GM19468 (cell line): Measurements from ENCODE around the gene RETREG3.
"Not testable (repeated sequence)": the region's sequence is repeated elsewhere in the genome, so short reads cannot be mapped to it uniquely, and the experiment has no call there.

ENCODE experiments used
- ATAC-seq: cut with Tn5 transposase; IDR thresholded peaks from one replicate; pipeline ENCODE4 v1.9.1; 2021; ENCODE audit warnings: mild to moderate bottlenecking, moderate library complexity, moderate number of reproducible peaks; ENCODE audit not compliant: unreplicated experiment; ENCODE audit errors: extremely low read depth

Gene RETREG3

DNA sequence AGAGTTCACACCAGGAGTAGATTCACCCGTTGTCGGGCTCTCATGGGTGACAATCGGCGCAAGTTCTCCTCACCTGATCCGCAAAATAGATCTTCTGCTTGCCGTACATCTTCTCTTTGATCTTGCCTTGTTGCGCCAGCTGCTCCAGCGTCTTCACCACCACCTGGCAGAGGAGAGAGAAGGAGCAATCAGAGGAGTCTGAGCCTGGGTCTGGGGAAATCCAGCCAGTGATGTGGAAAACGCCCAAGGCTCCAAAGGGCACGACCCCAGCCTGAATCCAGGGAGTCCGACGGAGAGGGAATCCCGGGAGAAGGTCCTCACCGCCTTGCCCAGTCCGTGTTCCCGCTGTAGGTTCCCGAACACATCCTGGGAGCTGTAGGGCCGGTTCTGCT is 32.0 kb downstream of the RETREG3 start:
- no peak for ATAC-seq

DNA sequence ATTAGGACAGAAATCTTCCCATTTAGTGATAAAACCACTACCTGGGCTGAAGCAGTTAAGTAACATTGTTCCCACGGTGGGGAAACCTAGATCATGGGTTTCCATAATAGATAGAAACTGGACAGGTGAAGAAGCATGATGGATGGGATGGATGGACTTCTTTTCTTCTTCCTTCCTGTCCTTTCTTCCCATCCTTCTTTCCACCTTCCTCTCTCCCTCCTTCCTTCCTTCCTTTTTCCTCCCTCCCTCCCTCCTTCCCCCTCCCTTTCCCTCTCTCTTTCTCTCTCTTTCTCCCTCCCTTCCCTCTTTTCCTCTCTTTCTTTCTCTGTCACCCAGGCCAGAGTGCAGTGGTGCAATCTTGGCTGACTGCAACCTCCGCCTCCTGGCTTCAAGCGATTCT is 34.7 kb downstream of the RETREG3 start:
- ATAC-seq, result no peak

DNA sequence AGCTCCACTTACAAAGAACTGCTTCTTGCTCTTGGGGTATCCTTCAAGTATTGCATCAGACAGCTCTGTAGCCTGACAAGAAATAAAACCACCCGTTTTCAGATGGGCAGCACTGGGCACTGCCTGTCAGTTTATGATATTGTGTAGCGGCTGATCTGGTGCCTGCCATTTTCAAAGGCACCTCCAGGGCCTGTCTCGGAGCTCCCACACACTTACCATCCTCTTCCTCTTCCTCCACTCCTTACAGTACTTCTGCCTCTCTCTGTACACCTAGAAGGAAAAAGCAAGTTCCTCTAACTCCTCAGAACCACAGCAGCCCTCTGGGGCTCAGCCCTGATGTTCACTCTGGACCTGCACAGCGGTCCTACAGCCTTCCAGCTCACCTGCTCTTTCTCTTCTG is 36.1 kb downstream of the RETREG3 start:
- ATAC-seq, result no peak

DNA sequence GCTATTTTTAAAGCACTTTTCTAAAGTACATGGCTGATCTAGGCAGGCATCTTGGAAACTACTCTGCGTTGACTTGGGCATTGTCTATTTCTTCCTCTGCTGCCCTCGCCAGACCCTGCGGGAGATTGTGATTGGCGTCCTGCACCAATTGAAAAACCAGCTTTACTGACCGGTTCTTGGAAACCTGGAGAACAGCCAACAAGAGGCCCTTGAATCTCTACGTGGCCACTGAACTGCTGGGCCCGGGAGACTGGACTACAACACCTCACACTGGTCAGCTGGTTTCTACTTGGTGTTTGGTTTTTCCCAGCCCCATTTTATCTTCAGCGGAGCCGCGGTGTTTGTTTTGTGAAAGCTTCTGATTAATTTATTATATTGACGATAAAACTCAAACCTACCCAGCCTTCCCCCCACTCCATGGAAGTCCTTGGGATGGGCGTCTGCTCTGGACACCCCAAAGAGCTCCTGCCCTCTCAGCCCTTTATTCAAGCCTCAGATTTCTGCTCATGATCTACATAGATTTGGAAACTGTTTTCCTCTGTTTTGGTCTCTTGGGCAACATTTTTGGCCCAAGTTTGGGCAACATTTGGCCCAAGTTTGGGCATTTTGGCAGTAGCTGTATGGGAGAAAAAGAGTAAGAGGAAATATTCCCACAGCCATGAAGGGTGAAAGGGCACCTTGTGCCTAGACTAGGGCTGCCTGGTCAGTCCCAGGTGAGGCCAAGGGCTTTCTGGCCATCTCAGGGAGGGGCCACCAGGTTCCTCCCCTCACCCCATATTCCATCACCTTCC is 37.5 kb downstream of the RETREG3 start:
- ATAC-seq, result no peak

DNA sequence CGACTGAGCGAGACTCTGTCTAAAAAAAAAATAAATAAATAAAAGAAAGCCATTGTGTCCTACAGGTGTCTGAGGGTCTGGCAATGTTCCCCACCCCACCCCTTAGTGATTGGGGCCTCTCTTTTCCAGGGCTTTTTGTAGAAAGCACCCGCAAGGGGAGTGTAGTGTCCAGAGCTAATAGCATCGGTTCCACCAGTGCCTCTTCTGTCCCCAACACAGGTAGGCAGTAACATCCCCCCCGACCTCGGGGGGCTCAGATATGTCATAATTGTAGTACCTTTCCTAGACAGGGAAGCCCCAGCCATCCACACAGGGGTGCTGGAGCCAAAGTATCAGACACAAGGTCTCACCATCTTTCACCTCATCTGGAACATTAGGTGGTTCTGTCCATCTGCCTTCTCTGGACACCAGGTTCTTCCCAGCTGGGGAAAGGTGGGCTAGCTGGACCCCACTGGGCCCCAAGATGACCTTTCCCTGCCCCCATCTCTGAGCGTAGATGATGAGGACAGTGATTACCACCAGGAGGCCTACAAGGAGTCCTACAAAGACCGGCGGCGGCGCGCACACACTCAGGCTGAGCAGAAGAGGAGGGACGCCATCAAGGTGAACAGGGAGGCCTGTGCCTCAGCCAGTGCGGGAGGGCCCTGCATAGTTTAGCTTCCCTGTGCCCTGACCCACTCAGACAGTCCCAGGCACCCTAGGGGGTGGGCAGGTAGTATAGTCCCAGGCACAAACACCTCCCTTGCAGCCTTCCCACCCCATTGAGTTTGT is 40.6 kb downstream of the RETREG3 start:
- no peak for ATAC-seq

DNA sequence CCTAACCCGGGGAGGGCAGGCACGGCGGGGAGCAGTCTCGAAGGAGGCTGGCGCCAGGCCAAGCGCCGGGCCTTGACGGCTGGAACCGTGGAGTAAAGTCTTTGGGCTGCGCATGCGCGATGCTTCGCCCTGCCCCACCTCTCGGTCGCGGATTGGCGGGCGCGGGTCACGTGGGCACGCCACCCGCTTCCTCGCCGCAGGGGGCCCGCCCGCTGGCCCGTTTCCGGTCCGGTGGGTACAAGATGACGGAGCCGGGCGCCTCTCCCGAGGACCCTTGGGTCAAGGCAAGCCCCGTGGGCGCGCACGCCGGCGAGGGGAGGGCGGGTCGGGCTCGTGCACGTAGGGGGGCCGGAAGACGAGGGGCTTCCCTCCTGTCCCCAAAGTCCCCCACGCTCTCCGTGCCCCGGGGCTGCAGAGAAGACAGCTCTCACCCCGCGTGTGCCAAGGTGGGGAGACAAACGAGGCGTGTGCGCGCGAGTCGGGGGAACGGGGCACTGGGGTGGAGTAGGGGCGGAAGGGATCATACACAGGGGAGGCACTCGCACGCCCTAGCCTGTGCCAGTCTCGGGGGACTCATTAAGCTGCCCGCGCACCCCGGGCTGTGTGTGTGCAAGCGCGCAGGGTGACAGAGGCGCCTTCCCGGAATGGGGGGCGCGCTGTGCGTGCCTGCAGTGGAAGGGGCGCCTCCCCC is 42.1 kb downstream of the RETREG3 start, which contains the start of gene MLX:
Gene MLX (plus strand): TSS at position 218 of the 691 bp plus-strand sequence. CDS start 25 bp downstream, at position 243.
- peak; percentile 19 for ATAC-seq

DNA sequence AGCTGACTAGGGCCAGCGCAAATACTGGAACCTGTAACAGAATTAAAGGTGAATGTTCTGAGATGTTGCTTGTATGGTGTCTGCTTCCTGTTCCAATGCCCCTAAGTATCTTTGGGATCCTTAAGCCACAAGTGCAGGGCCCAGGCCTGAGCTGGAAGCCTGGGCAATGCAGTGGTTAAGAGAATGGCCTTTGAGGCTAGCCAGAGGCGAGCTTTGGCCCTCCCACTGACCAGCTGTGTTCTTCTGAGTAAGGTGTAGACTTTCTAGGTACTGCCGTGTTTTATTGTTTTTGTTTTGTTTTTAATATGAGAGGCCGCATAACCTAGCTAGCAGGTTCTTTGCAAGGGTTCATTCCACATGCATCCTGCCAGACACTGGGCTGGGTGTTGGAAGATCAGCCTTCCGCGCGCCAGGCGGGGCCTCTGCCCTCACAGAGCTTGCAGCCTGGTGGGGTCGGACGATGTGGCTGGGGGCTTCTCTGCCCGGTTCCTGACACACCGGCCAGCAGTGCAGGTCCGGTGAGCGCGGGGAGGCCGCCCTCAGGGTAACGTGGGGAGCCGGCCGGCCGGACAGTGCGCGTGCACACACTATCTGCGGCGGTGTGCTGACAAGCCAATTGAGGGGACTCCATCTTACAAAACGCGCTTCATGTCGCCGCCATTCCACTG is 42.8 kb downstream of the RETREG3 start:
- ATAC-seq, result no peak

DNA sequence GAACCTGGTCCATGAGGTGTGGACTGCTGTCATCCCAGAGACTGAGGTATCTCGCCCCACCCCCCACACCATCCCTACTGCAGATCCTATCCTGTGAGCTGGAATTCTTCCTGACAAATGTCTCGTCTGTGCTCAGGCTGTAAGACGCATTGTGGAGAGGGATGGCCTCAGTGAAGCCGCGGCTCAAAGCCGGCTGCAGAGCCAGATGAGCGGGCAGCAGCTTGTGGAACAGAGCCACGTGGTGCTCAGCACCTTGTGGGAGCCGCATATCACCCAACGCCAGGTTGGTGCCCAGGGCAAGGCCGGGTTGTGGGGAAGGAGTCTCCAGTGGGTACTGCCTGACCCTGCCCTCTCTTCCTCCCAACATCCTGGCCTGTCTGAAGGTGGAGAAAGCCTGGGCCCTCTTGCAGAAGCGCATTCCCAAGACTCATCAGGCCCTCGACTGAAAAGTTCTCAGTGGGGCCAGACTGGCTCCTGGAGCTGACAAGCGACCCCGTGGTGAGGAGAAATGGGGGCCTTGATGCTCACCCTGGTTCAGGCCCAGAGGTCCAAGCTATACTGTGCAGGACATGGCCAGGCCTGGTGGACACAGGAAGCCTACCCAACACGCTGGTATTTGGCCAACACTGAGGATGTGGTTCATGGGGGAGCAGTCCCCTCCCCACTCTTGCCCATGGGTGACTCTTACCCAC is 43.5 kb downstream of the RETREG3 start:
- ATAC-seq, result no peak

DNA sequence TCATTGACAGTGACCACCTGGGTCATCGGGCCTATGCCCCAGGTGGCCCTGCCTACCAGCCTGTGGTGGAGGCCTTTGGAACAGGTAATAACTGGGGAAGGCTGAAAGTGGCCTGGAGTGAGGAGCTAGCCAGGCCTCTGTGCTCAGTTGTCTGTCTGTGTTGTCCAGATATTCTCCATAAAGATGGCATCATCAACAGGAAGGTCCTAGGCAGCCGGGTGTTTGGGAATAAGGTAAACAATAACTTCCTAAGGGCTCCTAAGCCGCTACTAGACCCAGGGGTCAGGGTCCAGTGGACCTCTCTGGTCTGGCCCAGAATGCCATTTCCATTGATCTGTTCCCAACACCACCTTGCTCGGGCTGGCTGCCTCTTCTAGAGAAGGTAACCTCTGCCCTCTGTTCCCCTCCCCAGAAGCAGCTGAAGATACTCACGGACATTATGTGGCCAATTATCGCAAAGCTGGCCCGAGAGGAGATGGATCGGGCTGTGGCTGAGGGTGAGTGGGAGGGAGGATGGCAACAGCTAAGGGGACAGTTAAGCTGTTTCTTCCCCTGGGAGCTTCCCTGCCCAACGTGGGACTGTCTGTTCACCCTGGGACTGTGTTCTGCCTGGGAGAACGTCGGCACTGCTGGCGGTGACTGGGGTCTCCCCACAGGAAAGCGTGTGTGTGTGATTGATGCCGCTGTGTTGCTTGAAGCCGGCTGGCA is 44.2 kb downstream of the RETREG3 start:
- no peak for ATAC-seq

DNA sequence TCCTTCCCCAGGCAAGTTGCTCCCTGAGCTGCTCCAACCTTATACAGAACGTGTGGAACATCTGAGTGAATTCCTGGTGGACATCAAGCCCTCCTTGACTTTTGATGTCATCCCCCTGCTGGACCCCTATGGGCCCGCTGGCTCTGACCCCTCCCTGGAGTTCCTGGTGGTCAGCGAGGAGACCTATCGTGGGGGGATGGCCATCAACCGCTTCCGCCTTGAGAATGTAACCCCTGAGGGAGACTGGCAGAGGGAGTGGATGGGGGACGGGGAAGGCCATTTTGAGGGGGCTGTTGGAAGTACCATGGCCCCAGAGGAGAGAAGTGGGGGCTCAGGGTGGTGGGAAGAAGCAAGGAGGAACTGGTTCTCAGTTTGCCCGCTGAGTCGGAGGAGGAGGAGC is 45.2 kb downstream of the RETREG3 start:
- ATAC-seq, result no peak

DNA sequence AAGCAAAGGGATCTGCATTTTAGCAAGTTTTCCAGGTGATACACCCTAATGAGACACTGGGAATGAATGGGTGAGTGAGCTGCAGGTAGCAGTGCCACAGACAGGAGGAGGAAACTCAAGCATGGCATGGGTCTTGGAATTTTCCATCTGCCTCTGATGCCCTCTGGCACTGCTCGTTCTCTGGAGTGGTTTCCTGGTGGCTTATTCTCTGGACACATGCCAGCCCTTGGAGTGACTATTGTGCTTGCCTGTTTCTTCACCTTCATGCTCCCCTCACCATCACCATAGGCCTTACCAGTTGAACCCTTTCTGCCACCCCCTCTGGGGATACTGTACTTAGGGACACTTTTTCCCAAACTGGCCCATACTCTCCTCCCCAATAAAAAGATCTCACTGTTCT is 45.6 kb downstream of the RETREG3 start:
- no peak for ATAC-seq

DNA sequence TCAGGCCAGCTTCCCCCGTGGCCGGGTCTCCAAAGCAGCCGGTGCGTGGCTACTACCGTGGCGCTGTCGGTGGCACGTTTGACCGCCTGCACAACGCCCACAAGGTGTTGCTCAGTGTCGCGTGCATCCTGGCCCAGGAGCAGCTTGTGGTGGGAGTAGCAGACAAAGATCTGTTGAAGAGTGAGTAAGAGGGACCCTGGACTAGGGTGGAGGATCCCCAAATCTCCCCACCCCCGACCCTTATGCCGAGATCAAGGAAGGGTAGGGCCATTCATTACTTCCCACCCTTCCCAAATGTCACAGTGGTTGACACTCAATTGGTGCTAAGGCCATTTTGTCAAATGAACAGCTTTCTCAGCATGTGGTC is 46.0 kb downstream of the RETREG3 start:
- ATAC-seq, result no peak

DNA sequence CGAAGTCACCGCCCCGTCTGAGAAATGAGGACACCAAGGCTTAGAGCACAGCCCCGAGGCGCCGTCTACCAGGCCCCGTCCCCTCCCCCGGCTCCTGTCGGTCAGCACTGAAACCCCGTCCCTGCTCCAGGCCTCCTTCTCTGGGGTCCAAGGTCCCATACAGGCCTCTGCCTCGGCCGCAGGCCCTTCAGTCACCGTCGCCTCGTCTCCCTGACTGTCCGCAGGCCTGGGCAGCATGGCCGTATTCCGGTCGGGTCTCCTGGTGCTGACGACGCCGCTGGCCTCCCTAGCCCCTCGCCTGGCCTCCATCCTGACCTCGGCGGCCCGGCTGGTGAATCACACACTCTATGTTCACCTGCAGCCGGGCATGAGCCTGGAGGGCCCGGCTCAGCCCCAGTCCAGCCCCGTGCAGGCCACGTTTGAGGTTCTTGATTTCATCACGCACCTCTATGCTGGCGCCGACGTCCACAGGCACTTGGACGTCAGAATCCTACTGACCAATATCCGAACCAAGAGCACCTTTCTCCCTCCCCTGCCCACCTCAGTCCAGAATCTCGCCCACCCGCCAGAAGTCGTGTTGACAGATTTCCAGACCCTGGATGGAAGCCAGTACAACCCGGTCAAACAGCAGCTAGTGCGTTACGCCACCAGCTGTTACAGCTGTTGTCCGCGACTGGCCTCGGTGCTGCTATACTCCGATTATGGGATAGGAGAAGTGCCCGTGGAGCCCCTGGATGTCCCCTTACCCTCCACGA is 46.6 kb downstream of the RETREG3 start:
- no peak for ATAC-seq

DNA sequence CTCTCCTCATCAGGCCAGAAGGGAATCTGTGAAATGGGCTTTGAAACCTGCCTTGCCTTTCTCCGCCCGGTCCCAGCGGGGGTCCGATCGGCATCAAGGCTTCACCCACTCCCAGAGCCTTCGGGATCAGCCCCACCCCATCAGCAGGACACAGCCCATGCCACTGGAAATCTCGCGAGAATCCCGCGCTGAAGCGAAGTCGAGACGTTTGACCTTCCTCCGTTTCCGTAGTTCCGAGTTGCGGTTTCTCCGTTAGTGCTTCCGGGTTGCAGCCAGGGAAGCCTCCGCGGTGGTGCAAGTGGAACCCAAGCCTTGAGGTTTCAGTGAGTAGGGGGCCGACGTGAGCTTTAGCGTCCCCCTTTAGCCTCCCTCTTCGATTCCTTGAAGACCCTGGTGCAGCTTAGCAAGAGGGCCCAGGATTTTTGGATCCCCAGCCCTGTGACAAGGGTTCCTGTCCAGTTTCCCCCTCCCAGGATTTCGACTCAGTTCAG is 47.2 kb downstream of the RETREG3 start, which contains the start of gene COASY:
Gene COASY (plus strand): TSS at position 252 of the 491 bp plus-strand sequence. CDS start 475 bp downstream, outside the sequence.
- no peak for ATAC-seq

DNA sequence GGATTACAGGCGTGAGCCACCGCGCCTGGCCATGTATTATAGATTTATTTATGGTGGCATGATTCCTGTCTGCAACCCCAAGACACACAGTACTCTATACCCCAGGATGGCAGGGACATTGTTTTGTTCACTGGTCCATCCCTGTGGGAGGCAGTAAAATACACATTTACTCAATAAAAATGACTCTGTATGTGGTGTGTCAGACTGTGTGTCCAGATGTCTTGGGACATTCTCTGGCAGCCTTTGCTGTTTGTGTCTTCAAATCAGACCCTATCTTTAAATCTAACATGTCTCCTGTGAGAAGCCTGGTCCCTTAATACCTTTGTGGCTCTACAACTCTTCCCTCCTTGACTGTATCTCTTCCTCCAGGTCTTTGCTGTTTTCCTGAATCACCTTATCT is 48.9 kb downstream of the RETREG3 start:
- no peak for ATAC-seq

DNA sequence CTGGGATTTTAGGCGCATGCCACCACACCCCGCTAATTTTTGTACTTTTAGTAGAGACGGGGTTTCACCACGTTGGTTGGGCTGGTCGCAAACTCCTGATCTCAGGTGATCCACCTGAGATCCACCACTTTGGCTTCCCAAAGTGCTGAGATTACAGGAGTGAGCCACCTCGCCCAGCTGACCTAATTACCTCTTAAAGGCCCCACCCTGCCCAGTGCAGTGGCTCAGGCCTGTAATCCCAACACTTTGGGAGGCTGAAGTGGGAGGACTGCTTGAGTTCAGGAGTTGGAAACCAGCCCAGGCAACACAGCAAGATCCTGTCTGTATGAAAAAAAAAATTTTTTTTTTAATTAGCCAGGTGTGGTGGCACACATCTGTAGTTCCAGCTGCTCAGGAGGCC is 50.1 kb downstream of the RETREG3 start:
- ATAC-seq, result no peak

DNA sequence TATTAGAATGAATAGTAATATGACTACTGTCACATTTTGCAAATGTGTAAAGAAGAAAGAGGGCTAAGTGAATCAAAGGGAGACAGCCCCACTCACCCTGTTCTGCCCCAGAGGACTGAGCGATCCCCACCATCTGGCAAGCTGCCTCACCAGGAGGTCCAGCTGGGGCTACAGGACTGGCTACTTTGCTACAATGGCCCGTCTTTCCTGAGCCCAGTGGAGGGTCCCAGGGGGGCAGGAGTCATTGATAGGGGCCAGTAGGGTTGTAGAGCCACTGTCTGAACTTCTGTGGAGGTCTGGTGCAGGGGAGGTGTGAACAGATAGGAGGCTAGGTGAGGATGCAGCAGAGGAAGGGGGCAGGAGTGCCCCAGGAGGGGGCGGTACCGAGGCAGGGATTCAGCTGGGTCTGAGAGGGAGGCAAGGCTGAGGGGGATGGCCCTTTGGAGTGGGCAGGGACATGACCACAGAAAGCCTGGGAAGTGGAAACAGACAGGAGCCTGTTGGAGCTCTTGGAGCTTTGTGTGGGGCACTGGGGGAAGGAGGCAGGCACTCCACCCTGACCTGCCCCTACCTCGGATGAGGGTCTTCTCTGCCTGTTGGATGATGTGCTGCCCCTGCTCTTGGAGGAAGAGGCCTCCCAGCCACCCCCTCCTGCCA is 53.1 kb downstream of the RETREG3 start:
- ATAC-seq, result not testable (repeated sequence)

DNA sequence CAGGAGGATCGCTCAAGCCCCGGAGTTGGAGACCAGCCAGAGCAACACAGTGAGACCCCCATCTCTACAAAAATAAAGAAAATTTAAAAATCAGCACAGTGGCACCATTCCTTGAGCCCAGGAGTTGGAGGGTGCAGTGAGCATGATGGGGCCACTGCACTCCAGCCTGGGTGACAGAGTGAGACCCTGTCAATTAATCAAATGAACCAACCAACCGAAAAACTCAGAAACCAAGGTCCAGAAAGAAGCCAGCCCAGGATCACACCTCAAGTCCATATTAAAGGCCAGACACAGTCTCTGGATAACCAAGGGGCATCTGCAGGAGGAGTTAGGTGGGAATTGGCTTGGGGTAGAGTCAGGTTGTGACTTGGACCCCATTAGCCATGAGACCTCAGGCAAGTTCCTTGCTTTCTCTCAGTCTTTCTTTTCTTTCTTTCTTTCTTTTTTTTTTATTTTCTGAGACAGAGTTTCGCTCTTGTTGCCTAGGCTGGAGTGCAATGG is 54.0 kb downstream of the RETREG3 start:
- no peak for ATAC-seq
